Skin of body (tissue), 3 donors: ENCODE data around the gene AKR1D1. TPM values are rescaled to one million over a fixed set of nuclear protein-coding genes. Genes with fewer than 3 reads are reported as not detected.

Source experiments
- DNase-seq: peaks from one replicate; lab custom pipeline; 2025; lab: John Stamatoyannopoulos, UW
- small RNA-seq: library from RNA; depleted of rRNA; stranded (forward); fragments of <200 nt; gene quantifications from one replicate; pipeline ENCODE3, GENCODE V24; 2014; ENCODE audit warnings: low replicate concordance
- total RNA-seq: library from RNA; depleted of rRNA; stranded (reverse); fragments of >200 nt; gene quantifications from one replicate; pipeline ENCODE4 v1.2.3, GENCODE V29; 2014

The AKR1D1 gene
- total RNA-seq, 1 donor from 2014 or later, result not detected

DNA sequence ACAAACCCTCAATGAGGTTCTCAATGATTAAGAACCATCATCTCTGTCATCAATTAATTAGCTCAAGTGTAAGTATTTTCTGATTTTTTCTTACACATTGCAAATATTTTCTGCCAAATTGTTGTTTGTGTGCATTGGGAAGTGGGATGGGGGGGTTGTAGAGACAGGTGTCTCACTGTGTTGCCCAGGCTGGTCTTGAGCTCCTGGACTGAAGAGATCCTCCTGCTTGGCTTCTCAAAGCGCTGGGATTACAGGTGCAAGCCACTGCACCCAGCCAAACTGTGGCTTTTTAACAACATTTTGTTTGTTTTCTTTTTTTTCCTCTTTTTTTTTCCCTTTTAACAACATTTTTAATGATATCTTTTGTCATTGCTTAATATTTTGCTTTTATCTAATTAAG is 87.5 kb downstream of the AKR1D1 start:
- no peak for DNase-seq

DNA sequence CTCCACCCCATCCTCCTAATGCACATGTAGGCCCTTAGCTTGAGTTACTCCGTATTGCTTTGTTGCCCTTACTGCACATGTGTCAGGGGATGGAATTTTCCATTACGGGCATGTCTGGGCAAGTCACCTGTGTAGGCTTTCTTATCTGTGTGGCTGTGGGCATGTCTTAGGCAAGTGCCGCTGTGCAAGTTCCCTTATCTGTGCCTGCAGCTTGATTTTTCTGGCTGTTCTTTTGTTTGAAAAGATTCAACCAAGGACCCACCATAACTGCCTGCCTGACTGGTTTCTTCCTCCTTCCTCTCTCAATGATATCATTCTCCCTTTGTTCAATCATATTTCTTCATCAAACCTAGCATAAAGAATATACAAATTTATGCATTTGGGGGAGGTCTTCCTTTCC is 88.5 kb downstream of the AKR1D1 start:
- DNase-seq, result no peak

DNA sequence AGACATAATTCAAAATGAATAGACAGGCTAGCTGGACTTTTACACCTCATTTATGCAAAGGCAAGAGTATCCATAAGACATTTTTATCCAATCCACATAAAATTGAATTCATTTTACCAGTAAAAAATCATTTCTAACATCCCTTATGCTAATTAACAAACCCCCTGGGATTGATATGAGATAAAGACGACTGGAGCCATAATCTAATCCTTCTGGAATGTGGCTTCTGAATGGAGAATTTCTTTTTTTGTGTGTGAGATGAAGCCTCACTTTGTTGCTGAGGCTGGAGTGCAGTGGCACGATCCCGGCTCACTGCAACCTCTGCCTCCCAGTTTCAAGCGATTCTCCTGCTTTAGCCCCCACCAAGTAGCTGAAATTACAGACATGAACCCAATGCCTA is 90.4 kb downstream of the AKR1D1 start:
- DNase-seq, result no peak

DNA sequence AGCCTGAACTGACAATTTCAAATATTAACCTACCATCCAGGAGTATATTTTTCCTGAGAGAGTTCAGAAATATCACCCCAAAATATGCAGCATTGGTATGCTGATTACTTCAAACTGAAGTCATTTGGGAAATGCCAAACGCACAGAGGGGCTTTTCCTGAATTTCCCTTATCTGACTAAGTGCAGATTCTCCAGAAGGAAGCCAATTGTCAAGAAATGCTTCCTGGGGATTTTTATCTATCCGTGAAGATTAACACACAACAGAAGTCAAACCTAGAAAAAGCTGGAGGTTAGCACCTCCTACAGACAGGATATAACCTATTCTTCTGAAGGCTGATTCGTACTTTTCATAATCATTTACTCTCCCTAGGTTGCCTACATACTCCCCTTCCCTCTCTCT is 91.0 kb downstream of the AKR1D1 start:
- no peak for DNase-seq

DNA sequence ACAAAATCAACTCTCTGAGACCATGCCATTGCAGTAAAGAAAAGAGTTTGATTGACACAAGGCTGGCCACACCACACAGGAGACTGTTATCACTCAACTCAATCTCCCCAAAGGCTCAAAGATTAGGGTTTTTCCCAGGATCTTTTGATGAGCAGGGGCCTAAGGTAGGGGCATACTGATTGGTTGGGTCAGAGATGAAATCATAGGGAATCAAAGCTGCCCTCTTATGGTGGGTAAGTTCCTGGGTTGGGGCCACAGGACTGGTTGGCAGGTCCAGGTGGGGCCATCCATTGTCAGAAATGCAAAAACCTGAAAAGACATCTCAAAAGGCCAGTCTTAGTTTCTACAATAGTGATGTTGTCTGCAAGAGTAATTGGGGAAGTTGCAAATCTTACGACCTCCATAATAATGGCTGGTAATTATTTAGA is 91.6 kb downstream of the AKR1D1 start:
- DNase-seq, result no peak

Small RNA genes lying within 50 kb of the gene (small RNA-seq; reads per million reads assigned to genes)
- gene AC024082.2 (not detected), gene RN7SKP223 (not detected)

Other genes with a start within 250 kb of the AKR1D1 start
- gene DGKI, start 229.5 kb upstream of the AKR1D1 start, total RNA-seq, result 1.5 TPM
- gene CREB3L2, start 74.4 kb upstream of the AKR1D1 start, total RNA-seq, result 34.5 TPM